ENCODE data around the gene NPEPL1. TPM values are rescaled to one million over a fixed set of nuclear protein-coding genes. Genes with fewer than 3 reads are reported as not detected.

NPEPL1 gene
- total and polyA plus RNA-seq, 10 of the 15 experiments (the other 5 are each of a cell fraction or from before 2014, with no cell fraction given) = 0.08 to 21.3 (median 10.2) TPM

- no peak for TF ChIP-seq SPI1 (IDR thresholded peaks at IDR 0.05; ENCODE audit: borderline replicate concordance, insufficient read depth, low read depth, low read length)
Observed at GRCh38 chr20:58688840-58689239, 3.8 kb upstream of the NPEPL1 start (continued).

DNA sequence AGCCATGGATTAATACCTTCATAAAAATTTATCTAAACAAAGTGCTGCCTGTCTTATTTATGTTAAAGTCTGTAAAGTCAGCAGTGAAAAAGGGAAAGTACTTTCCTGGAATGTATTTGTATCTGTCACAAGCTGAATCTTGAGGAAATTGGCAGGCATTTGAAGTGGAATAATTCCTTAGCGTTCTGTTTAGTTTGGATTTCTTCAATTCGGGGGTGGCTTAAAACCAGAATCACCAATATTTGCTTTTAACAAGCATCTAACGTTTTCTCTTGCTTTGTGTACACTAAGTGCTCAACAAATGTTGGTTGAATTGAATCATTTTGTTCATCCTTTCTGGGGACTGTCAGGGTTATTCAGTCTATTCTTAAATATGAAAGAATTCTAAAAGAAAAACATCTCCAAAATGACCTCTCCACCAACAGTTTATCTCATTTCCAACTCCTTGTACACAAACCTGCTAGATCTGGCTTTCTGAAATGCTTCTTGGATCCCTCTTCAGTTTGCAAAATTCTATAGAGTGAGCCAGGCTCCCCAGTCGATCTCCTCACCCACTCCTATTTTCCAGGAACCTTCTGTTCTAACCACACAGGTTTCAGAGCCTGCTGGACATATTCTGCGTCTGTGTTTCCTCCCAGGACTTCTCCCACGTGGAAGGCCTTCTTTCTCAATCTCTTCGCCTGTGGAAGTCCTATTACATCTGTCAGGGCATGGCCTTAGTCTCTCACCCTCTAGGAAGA is 2.0 kb upstream of the NPEPL1 start:
- in situ Hi-C loops (cut with MboI) (loop anchor here (25.0 kb wide), 1 partner anchor 453 kb away; the partner anchor contains the start of gene ANKRD60), intact Hi-C loops (cut with micrococcal nuclease; ENCODE audit: unreplicated experiment) (loop anchor here (5.0 to 10.0 kb wide), 2 partner anchors 38 to 456 kb away; partner anchors contain the start of gene STX16)
- no peak for FAIRE-seq
- no peak for DNase-seq (ENCODE audit: low read depth, low spot score)
- H3K4me3 ChIP-seq = no peak overlapping the region
- WGBS (ENCODE audit: insufficient coverage, insufficient replicate concordance, low lambda C conversion rate, missing lambda C conversion rate) = 75% methylated on average over 7 of the region's 7 CpGs
- peaks cover 5% of the 10 kb centered on the region for H3K4me1 ChIP-seq (ENCODE audit: control insufficient read depth, insufficient read depth, low read length)
- H3K4me2 ChIP-seq (ENCODE audit: control insufficient read depth, insufficient read depth) = no peak overlapping the region
- ChIA-PET SMC1A (ENCODE audit: uncharacterized antibody, unreplicated experiment) (interaction anchor here (3.3 kb wide), 1 partner anchor 33 kb away, joined by 10 read pairs; no protein-coding TSS in a partner anchor), CTCF (interaction anchor here (0.7 to 1.0 kb wide), 3 partner anchors 18 to 43 kb away, joined by 3 to 4 read pairs (median 3); partner anchors contain the start of gene STX16), RAD21 (ENCODE audit: unreplicated experiment) (interaction anchor here (0.6 to 1.4 kb wide), 4 partner anchors 21 to 39 kb away, joined by 3 read pairs; partner anchors contain the start of gene STX16), POLR2A (interaction anchor here (0.6 to 0.7 kb wide), 3 partner anchors 23 to 401 kb away, joined by 4 to 7 read pairs (median 6); no protein-coding TSS in a partner anchor)
- no peak overlapping the region for H2AFZ ChIP-seq (ENCODE audit: control insufficient read depth, low read depth, low read length)
- no peaks in the 10 kb centered on the region for H4K20me1 ChIP-seq (ENCODE audit: control insufficient read depth, insufficient read depth)
- H3K27me3 ChIP-seq (replicated peaks in 1 of 2; ENCODE audit: control insufficient read depth in 2 of 2, insufficient read depth in 2 of 2, low read length in 1 of 2) = no peaks in the 10 kb centered on the region
- H3K36me3 ChIP-seq (ENCODE audit: control insufficient read depth in 2 of 2, insufficient read depth in 2 of 2, low read length in 1 of 2) = no peaks in the 10 kb centered on the region; a peak in 1 of 4 replicates
- no TSS peak for BruUV-seq (replicated peaks)
- ATAC-seq = no peak
- H3K79me2 ChIP-seq (ENCODE audit: control insufficient read depth, insufficient read depth, low read length) = no peaks in the 10 kb centered on the region; the same call in 1 of the 2 replicates
- no peak overlapping the region for H3K27ac ChIP-seq (ENCODE audit: control insufficient read depth, insufficient read depth)
- no peaks in the 10 kb centered on the region for H3K9me3 ChIP-seq (replicated peaks; ENCODE audit: control insufficient read depth, insufficient read depth, low read length)
- no peak overlapping the region for H3K9ac ChIP-seq (ENCODE audit: control insufficient read depth, insufficient read depth, low read length)
- no peak for TF ChIP-seq BCL11A (IDR thresholded peaks at IDR 0.05; ENCODE audit: low read depth, low read length)
- no peak for TF ChIP-seq POU2F2 (IDR thresholded peaks at IDR 0.05; ENCODE audit: borderline replicate concordance, low read depth, low read length)
- TF ChIP-seq JUNB (IDR thresholded peaks at IDR 0.05) = no peak
- TF ChIP-seq, protein P1, sequence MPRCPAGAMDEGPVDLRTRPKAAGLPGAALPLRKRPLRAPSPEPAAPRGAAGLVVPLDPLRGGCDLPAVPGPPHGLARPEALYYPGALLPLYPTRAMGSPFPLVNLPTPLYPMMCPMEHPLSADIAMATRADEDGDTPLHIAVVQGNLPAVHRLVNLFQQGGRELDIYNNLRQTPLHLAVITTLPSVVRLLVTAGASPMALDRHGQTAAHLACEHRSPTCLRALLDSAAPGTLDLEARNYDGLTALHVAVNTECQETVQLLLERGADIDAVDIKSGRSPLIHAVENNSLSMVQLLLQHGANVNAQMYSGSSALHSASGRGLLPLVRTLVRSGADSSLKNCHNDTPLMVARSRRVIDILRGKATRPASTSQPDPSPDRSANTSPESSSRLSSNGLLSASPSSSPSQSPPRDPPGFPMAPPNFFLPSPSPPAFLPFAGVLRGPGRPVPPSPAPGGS (IDR thresholded peaks at IDR 0.05; ENCODE audit: borderline replicate concordance, insufficient read depth, low read depth, low read length, poor library complexity, severe bottlenecking) = no peak
- TF ChIP-seq STAT3 (IDR thresholded peaks at IDR 0.05; ENCODE audit: low read depth, low read length) = no peak
- TF ChIP-seq NFYB (IDR thresholded peaks at IDR 0.05; ENCODE audit: insufficient read depth, low read depth, low read length) = no peak
- TF ChIP-seq BRCA1 (IDR thresholded peaks at IDR 0.05; ENCODE audit: low read depth, low read length) = no peak
- TF ChIP-seq, protein P2, sequence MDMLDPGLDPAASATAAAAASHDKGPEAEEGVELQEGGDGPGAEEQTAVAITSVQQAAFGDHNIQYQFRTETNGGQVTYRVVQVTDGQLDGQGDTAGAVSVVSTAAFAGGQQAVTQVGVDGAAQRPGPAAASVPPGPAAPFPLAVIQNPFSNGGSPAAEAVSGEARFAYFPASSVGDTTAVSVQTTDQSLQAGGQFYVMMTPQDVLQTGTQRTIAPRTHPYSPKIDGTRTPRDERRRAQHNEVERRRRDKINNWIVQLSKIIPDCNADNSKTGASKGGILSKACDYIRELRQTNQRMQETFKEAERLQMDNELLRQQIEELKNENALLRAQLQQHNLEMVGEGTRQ (IDR thresholded peaks at IDR 0.05; ENCODE audit: borderline replicate concordance, low read depth, low read length) = no peak
- TF ChIP-seq EED (IDR thresholded peaks at IDR 0.05; ENCODE audit: low read depth) = no peak
- TF ChIP-seq EP300 (IDR thresholded peaks at IDR 0.05; ENCODE audit: borderline replicate concordance in 1 of 2, control insufficient read depth in 1 of 2, low read depth in 2 of 2, low read length in 2 of 2) = no peak
- no peak for TF ChIP-seq NRF1 (conservative IDR thresholded peaks at IDR 0.05; ENCODE audit: low read depth, low read length)
- no peak for TF ChIP-seq CEBPB (IDR thresholded peaks at IDR 0.05; ENCODE audit: borderline replicate concordance in 1 of 2, low read depth in 2 of 2, low read length in 2 of 2)
- TF ChIP-seq SREBF1 (IDR thresholded peaks at IDR 0.05; ENCODE audit: low read length) = no peak
- no peak for TF ChIP-seq LARP7 (IDR thresholded peaks at IDR 0.05)
- TF ChIP-seq POLR2AphosphoS5 (IDR thresholded peaks at IDR 0.05; ENCODE audit: low read length) = no peak
- TF ChIP-seq HDGF (IDR thresholded peaks at IDR 0.05) = no peak
- TF ChIP-seq EZH2 (IDR thresholded peaks at IDR 0.05; ENCODE audit: borderline replicate concordance, control insufficient read depth, low read depth, low read length) = no peak

Data from GM12878 (cell line).